ENCODE results near the gene CERS3.
"Not testable (repeated sequence)": the region's sequence is repeated elsewhere in the genome, so short reads cannot be mapped to it uniquely, and the experiment has no call there.

Gene CERS3

DNA sequence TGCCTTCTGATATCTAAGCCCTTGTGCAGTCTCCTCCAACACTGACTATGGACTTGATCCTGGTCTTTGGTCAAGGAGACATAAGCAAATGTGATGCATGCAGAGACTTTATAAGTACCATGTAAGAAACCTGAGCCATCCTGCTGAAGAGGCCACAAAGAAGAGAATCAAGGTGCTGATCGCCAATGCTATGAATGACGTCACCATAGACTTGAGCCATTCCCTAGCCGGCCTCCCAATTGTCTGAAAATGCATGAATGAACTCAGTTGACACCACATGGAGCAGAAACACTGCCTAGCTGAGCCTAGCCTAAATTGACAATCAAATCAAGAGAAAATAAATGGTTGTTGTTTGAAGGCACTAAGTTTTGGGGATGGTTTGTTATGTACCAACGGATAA, 51.9 kb downstream of the CERS3 start:
- H3K4me3 ChIP-seq (ENCODE audit: low read depth, low read length): no peak overlapping the region
- no peak for DNase-seq (ENCODE audit: low read depth)

DNA sequence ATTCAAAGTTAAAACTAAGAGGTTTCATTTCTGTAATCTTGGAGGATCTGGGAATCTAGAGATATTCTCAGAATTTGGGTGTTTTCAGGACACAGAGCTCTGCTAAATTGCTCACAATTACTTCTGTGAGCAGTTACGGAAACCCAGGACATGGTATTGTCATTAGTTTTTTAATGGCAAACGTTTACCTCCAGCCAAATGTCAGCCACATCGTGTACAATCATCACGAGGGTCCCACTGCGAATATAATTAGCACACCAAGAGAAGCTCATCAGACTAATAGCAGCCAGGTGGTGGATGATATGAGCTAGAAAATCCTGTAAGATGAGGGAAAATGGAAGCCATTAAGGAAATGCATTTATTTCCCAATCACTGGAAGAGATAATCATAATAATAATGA, 56.0 kb downstream of the CERS3 start:
- no peak overlapping the region for H3K4me3 ChIP-seq (ENCODE audit: low read depth, low read length)
- DNase-seq (ENCODE audit: low read depth): no peak

GRCh38 chr15:100471933-100472332, 56.8 kb downstream of the CERS3 start:
- DNase-seq (ENCODE audit: low read depth): no peak

DNA sequence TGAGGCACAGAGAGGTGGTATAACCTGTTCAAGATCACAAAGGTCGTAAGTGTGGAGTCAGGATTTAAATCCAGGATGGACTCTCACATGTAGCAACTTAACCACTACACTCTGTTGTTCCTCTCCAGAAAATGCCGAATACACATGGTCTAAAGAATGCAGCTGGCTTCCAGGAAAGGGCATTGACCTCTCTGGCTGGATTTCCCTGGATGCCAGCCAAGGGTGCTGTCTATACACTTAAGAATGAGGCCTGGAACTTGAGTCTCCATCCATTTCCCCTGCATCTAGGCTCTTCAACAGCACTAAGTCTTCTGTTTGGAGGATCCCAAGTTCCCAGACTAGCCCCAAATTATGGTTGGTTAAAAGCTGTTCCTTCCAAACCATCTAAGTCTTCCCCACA, 60.5 kb downstream of the CERS3 start:
- no peak for DNase-seq (ENCODE audit: low read depth)
- H3K4me3 ChIP-seq (ENCODE audit: low read depth, low read length): no peak overlapping the region

More at GRCh38 chr15:100471933-100472332, 56.8 kb downstream of the CERS3 start:
- no peak overlapping the region for H3K4me3 ChIP-seq (ENCODE audit: low read depth, low read length)

DNA sequence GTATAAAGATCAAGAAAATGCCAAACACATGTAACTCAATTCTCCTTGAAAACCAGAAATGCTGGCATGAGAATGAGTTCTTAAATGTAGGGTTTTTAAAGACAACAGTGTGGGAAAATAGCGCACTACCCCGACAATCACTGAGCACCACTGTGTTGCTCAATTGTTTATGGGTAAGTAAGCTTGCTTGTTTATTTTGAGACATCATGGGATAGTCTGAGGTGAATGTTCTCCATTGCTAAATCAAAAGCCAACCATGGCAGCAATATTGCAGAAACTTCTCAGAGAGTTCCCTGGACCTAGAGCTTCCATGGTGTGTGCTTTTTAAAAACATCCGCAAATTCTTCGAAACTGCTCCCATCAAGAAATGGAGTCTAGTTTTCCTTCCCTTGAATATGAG, 62.7 kb downstream of the CERS3 start:
- DNase-seq (ENCODE audit: low read depth): no peak
- H3K4me3 ChIP-seq (ENCODE audit: low read depth, low read length): no peak overlapping the region

DNA sequence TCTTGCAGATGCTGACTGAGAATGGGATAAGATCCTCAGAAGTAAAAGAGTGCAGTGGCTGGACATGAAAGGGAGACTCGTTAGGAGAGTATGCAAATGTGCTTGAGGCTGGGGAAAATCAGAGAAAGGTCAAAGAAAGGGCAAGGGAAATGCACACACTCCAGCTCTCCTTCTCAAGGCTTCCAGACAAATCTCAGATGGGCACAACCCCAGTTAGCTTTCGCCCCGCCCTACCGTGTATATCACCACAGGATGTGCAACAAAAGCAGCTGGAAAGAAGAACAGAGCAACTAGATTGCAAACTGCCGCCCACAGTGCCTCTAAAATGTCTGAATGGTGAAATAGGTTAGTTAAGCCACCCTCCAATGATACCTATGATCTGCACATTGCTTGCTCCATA, 63.9 kb downstream of the CERS3 start:
- H3K4me3 ChIP-seq (ENCODE audit: low read depth, low read length): no peak overlapping the region
- no peak for DNase-seq (ENCODE audit: low read depth)

- DNase-seq (ENCODE audit: low read depth): no peak
- no peak overlapping the region for H3K4me3 ChIP-seq (ENCODE audit: low read depth, low read length)
These were observed 64.5 kb downstream of the CERS3 start for GRCh38 chr15:100464256-100464655.

DNA sequence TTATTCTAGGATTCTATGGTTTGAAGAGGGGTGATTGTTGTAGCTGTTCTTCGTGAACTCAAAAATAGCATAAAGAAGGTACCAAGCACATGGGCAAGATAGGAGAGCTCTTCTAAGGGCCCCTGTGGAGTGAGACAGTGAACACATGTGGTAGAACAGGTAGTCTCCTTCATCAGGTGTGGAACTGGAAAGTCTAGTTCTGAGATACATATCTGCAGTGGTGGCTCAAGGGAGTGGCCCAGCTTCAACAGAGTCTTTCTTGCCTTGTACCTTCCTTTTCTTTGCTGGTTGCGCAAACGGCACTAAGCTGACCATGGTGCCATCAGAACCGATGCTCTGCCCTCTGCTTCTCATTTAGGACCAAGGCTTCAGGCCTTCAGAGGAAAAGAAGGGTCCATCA, 65.2 kb downstream of the CERS3 start:
- no peak overlapping the region for H3K4me3 ChIP-seq (ENCODE audit: low read depth, low read length)
- DNase-seq (ENCODE audit: low read depth): no peak

DNA sequence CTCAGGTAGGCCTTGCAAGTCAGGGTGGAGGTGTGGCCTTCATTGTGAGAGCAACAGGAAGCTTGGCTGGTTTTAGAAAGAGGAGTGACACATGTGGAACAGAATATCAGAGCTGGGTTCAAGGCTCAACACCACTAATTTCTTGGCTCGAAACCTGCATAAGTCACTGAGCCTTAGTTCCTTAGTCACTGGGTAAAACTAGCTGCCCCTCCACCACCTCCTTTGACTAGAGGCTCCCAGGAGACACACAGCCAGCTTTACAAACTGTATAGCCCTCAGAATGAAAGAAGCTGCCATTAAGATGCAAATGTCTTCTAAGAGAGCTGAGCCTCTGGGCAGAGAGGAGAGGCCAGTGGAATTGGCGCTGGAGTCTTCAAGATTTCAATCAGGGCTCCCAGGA, 67.7 kb downstream of the CERS3 start:
- H3K4me3 ChIP-seq (ENCODE audit: low read depth, low read length): no peak overlapping the region
- DNase-seq (ENCODE audit: low read depth): no peak

GRCh38 chr15:100457201-100457600, 71.5 kb downstream of the CERS3 start:
- peak; percentile 6 for DNase-seq (ENCODE audit: low read depth)
- no peak overlapping the region for H3K4me3 ChIP-seq (ENCODE audit: low read depth, low read length)

GRCh38 chr15:100454148-100454547, 74.6 kb downstream of the CERS3 start:
- H3K4me3 ChIP-seq (ENCODE audit: low read depth, low read length): no peak overlapping the region
- no peak for DNase-seq (ENCODE audit: low read depth)

- no peak overlapping the region for H3K4me3 ChIP-seq (ENCODE audit: low read depth, low read length)
- DNase-seq (ENCODE audit: low read depth): no peak
These were observed 80.3 kb downstream of the CERS3 start for GRCh38 chr15:100448481-100448880.

DNA sequence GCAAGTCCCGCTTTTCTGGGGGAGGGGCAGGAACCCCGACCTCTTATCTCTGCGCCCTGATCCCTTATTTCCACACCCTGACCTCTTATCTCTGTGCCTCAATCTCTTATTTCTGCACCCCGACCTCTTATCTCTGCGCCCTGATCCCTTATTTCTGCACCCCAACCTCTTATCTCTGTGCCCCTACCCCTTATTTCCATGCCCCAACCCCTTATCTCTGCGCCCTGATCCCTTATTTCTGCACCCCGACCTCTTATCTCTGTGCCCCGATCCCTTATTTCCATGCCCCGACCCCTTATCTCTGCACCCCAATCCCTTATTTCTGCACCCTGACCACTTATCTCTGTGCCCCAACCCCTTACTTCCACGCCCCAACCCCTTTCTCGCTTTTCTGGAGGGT, 87.7 kb downstream of the CERS3 start:
- H3K4me3 ChIP-seq (ENCODE audit: low read depth, low read length); DNase-seq (ENCODE audit: low read depth): not testable (repeated sequence)

- no peak for DNase-seq (ENCODE audit: low read depth)
- no peak overlapping the region for H3K4me3 ChIP-seq (ENCODE audit: low read depth, low read length)
These were observed 89.2 kb downstream of the CERS3 start for GRCh38 chr15:100439514-100439913.

- peak; percentile 16 for DNase-seq (ENCODE audit: low read depth)
- no peak overlapping the region for H3K4me3 ChIP-seq (ENCODE audit: low read depth, low read length)
These were observed 90.2 kb downstream of the CERS3 start for GRCh38 chr15:100438570-100438969.

DNA sequence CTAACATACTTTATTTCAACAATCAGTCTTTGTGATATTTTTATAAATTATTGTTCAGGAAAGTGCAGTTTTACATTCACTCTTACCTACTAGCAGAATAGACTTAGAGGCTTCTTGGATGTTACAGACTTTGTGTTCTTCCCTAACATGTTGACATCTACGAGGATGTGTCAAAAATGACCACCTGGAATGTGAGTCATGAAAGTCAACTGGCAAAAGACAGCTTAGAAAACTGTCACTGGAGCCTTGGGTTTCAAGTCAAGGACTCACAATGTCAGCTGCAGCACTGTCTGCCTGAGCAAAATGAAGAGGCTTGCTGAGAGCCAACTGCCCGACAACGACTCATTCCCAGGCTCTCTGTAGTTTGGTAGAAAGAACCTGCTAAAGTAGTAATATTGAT, 91.5 kb downstream of the CERS3 start:
- no peak overlapping the region for H3K4me3 ChIP-seq (ENCODE audit: low read depth, low read length)
- DNase-seq (ENCODE audit: low read depth): no peak

- no peak for DNase-seq (ENCODE audit: low read depth)
These were observed 94.2 kb downstream of the CERS3 start for GRCh38 chr15:100434561-100434960.

DNA sequence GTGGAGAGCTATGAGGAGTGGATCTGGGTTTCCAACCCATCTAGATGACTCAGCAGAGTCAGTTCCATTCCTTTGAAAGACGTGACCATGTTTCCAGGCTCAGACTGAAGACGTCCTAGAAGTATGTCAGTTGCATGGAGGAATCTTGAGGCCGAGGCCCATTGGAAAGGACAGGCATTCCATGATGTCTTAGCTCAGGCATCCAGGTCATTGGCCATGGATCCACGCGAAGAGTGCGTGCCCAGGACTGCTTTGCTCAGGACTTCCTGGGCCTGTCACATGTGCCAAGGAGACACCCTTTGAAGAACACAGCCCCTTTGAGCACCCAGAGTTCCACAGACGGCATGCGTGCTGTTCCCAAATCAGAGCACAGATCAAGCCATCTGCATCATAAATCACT, 94.7 kb downstream of the CERS3 start:
- no peak for DNase-seq (ENCODE audit: low read depth)
- H3K4me3 ChIP-seq (ENCODE audit: low read depth, low read length): no peak overlapping the region

More at GRCh38 chr15:100434561-100434960, 94.2 kb downstream of the CERS3 start:
- H3K4me3 ChIP-seq (ENCODE audit: low read depth, low read length): no peak overlapping the region

DNA sequence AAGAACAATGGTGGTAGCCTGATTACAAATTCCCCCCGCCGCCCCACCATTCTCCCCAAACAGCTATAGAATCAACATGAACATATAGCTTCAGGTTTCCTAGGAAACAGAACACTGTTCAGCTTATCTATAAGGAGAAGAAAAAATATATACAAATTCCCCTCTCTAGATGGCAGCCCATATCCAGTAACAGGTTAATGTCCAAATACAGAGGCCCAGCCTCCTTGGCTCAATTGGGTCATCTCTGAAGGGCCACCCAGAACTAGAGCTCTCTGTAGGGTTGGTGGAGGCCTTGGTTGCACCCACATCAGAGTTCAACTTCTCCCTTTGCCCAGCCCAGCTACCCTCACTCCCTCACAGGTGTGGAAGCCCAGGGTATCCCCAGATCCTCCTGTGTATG, 95.4 kb downstream of the CERS3 start:
- DNase-seq (ENCODE audit: low read depth): no peak
- no peak overlapping the region for H3K4me3 ChIP-seq (ENCODE audit: low read depth, low read length)

DNA sequence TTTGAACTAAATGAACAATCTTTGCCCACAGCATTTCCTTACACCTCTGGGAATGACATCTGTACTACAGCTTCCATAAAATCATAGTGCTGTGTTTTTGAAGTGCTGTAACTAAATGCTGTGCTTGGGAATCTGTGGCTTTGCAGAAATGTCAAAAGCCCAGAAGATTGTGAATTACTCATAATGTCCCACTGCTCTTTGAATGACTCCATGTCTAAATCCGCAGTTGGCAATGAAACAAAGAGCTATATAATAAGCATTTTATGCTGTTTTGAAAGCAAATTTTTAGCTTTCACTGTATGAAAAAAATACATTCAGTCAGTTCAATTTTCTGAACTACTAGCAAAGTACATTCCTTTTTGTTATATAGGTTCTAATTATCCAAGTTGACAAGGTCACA, 98.3 kb downstream of the CERS3 start:
- no peak for DNase-seq (ENCODE audit: low read depth)
- H3K4me3 ChIP-seq (ENCODE audit: low read depth, low read length): no peak overlapping the region

DNA sequence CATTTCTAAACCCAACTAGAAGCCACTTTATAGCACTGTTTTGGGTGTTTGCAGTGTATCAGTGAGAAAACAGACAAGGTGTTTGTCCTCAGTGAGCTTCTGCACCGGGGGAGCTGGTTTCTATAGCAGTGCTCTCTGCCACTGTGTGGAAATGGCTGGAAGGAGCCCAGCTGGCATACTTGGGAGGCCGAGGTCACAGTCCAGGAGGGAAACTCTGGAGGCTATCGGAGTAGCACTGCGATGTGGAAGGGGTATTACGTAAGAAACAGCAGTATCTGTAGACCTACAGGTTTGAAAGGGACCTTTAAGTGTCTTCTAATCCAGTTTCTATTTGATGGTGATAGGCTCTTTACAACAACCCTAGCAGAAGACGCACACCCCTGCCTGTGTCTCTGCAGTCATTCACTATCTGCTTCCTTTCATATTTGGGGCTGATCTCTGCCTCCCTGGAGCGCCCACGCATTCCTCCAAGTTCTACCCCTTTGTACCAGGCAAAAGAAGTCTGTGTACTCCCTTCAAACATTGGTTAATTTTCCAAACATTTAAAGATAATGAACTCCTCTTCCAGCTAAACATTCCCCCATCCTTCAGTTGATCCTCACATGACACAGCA, 99.5 kb downstream of the CERS3 start:
- DNase-seq (ENCODE audit: low read depth): no peak
- H3K4me3 ChIP-seq (ENCODE audit: low read depth, low read length): no peak overlapping the region

- no peak for DNase-seq (ENCODE audit: low read depth)
- H3K4me3 ChIP-seq (ENCODE audit: low read depth, low read length): no peak overlapping the region
These were observed 101.8 kb downstream of the CERS3 start for GRCh38 chr15:100426937-100427336.
